Peyer's patch (tissue), 4 donors: ENCODE data around the gene FOXN4. TPM values are rescaled to one million over a fixed set of nuclear protein-coding genes. Genes with fewer than 3 reads are reported as not detected.

ENCODE experiments used
- DNase-seq, 3 donors: peaks; one replicate each; pipeline ENCODE4 v3.0.0-alpha.2; 2017 to 2019
- H3K27ac ChIP-seq, 4 donors: fragments of 200-600 bp; sonication (generic); one replicate each; pipeline ENCODE4 v1.5.1; 2016 to 2019
- H3K27me3 ChIP-seq, 2 donors: fragments of 200-600 bp; sonication (generic); one replicate each; pipeline ENCODE4 v1.5.1; 2019
- H3K36me3 ChIP-seq, 3 donors: fragments of 200-600 bp; sonication (generic); one replicate each; pipeline ENCODE4 v1.5.1; 2016 to 2019
- H3K4me1 ChIP-seq, 4 donors: fragments of 200-600 bp; sonication (generic); one replicate each; pipeline ENCODE4 v1.5.1; 2016 to 2019
- H3K4me3 ChIP-seq, 4 donors: fragments of 200-600 bp; sonication (generic); 1 replicate in 3 of 4; 2 replicates in 1 of 4; pipeline ENCODE4 v1.5.1; 2016 to 2019; ENCODE audit warnings: mild to moderate bottlenecking in 1 of 4
- H3K9me3 ChIP-seq, 4 donors: fragments of 200-600 bp; sonication (generic); one replicate each; pipeline ENCODE4 v1.5.1; 2016 to 2019; ENCODE audit warnings: mild to moderate bottlenecking in 1 of 4
- POLR2A ChIP-seq, 2 donors: fragments of 450-650 bp; IDR thresholded peaks; one replicate each; pipeline ENCODE4 v1.5.1; 2017; ENCODE audit warnings: antibody characterized with exemption in 2 of 2, mild to moderate bottlenecking in 2 of 2, moderate library complexity in 2 of 2
- total RNA-seq, 4 donors: library from RNA; depleted of rRNA; stranded (reverse); fragments of >200 nt; gene quantifications; one replicate each; pipeline ENCODE4 v1.1.0, GENCODE V29; 2016
- TF ChIP-seq, protein P1 (sequence below), 6 experiments: fragments of 450-650 bp in 4 of 6; fragments of 200-600 bp in 2 of 6; sonication (generic) in 1 of 6; IDR thresholded peaks; one replicate each; pipeline ENCODE4 v1.5.1; 2017 to 2019; ENCODE audit warnings: antibody characterized with exemption in 6 of 6, mild to moderate bottlenecking in 3 of 6, moderate library complexity in 1 of 6

The FOXN4 gene
- total RNA-seq, 4 donors from 2014 or later = not detected

DNA sequence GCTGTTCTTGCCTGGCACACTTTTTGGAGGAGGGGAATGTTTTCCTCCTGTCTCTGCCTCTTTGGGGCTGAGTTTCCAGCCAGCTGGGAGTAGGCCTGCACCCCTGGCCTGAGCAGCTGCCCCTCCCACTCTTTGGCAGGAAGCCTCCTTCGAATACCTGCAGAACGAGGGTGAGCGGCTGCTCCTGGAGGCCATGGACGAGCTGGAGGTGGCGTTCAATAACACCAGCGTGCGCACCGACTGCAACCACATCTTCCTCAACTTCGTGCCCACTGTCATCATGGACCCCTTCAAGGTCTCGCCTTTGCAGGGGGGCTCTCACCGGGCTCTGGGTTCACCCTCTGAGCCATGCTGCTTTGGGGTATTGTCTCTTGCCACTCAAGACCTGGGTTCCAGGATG is 69.4 kb downstream of the FOXN4 start:
- DNase-seq = no peak
- TF ChIP-seq, protein P1, sequence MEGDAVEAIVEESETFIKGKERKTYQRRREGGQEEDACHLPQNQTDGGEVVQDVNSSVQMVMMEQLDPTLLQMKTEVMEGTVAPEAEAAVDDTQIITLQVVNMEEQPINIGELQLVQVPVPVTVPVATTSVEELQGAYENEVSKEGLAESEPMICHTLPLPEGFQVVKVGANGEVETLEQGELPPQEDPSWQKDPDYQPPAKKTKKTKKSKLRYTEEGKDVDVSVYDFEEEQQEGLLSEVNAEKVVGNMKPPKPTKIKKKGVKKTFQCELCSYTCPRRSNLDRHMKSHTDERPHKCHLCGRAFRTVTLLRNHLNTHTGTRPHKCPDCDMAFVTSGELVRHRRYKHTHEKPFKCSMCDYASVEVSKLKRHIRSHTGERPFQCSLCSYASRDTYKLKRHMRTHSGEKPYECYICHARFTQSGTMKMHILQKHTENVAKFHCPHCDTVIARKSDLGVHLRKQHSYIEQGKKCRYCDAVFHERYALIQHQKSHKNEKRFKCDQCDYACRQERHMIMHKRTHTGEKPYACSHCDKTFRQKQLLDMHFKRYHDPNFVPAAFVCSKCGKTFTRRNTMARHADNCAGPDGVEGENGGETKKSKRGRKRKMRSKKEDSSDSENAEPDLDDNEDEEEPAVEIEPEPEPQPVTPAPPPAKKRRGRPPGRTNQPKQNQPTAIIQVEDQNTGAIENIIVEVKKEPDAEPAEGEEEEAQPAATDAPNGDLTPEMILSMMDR (IDR thresholded peaks at IDR 0.05) = no peak
- TF ChIP-seq POLR2A (IDR thresholded peaks at IDR 0.05) = no peak
- no peak overlapping the region for H3K4me3 ChIP-seq

DNA sequence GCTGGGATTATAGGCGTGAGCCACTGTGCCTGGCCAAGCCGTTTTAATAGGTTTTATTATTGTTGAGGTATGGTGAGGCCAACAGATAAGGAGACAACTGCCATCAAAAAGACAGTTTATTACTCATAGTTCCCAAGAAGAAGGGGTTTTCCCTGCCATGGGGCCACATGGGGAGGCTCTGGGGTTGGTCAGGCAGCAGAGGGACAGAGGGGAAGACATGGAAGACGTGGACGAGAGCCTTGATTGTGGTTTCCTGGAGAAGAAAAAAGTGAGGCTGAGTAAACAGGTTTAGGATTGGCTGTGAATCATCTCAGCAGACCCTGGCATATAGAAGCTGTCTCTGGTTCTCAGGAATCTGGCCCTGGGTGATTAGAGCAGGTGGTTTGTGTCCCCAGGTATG is 69.9 kb downstream of the FOXN4 start:
- no peak for DNase-seq

More for the DNA sequence above, 69.4 kb downstream of the FOXN4 start:
- H3K4me1 ChIP-seq = no peaks in the 10 kb centered on the region
- peaks cover 0 to 93% (median 0%) of the 10 kb centered on the region in 3 donors for H3K36me3 ChIP-seq
- no peaks in the 10 kb centered on the region for H3K9me3 ChIP-seq
- no peak overlapping the region for H3K27ac ChIP-seq
- no peaks in the 10 kb centered on the region for H3K27me3 ChIP-seq

DNA sequence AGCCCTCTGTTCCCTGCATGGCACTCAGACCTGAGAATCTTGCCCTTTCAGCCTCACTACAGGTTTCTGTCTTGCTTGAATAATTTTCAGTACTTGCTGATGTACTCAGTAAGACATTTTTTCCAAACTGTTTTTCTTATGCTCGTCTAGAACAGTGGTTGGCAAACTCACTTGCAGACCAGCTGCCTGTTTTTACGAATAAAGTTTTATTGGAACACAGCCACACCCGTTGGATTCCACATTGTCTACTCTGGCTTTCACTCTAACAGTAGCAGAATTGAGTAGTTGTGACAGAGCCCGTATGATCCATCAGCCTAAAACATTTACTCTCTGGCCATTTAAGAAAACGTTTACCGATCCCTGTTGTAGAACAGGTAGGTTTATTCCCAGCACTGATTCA is 72.8 kb downstream of the FOXN4 start:
- Histone ChIP-seq H3K27me3 (no peaks in the 10 kb centered on the region), H3K4me1 (no peaks in the 10 kb centered on the region), H3K4me3 (no peak overlapping the region), H3K9me3 (no peaks in the 10 kb centered on the region), H3K27ac (no peak overlapping the region), H3K36me3 (peaks cover 0 to 95% (median 0%) of the 10 kb centered on the region in 3 donors)
- TF ChIP-seq, protein P1 (IDR thresholded peaks at IDR 0.05) = no peak
- TF ChIP-seq POLR2A (IDR thresholded peaks at IDR 0.05) = no peak
- DNase-seq = no peak

More for the DNA sequence above, 69.9 kb downstream of the FOXN4 start:
- Histone ChIP-seq H3K4me1 (no peaks in the 10 kb centered on the region), H3K27me3 (no peaks in the 10 kb centered on the region), H3K36me3 (peaks cover 0 to 93% (median 0%) of the 10 kb centered on the region in 3 donors), H3K4me3 (no peak overlapping the region), H3K9me3 (no peaks in the 10 kb centered on the region), H3K27ac (no peak overlapping the region)
- TF ChIP-seq POLR2A (IDR thresholded peaks at IDR 0.05) = no peak
- TF ChIP-seq, protein P1 (IDR thresholded peaks at IDR 0.05) = no peak

DNA sequence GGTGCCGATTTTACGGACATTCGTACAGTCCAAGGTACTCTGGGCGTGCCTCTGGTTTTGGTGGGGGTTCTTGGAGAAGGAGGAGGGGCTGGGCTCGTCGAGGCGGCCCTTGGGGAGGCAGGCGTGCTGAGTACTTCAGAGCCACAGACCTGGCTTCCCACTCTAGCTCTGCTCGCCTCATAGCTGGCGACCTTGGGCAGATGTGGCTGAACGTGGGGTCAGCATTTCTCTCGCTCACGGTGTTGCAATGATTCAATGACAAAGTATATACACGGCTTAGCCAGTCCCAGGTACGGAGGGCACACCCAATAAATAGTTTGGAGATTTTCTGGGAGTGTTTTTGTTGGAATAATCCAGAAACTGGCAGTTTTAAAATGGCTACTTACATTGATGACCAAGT is 75.1 kb downstream of the FOXN4 start:
- Histone ChIP-seq H3K9me3 (no peaks in the 10 kb centered on the region), H3K4me1 (no peaks in the 10 kb centered on the region), H3K27ac (no peak overlapping the region), H3K4me3 (no peak overlapping the region), H3K36me3 (peaks cover 0 to 95% (median 0%) of the 10 kb centered on the region in 3 donors), H3K27me3 (no peaks in the 10 kb centered on the region)
- DNase-seq = no peak
- TF ChIP-seq, protein P1 (IDR thresholded peaks at IDR 0.05) = no peak

DNA sequence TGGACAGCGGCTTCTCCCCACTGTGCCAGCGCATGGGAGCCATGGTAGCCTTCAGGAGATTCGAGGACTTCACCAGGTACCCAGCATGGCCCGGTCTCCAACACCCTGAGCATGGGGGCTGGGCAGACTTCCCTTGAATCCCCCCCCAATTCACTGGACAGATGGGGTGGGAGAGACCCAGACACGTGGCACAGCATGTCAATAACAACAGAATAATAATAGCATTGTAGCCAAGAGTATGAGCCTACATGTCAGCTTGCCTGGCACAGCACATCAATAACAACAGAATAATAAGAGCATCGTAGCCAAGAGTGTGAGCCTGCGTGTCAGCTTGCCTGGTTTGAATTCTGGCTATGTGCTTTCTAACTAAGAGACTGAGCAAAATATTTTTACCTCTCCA is 76.4 kb downstream of the FOXN4 start:
- no peak for DNase-seq
- no peak overlapping the region for H3K4me3 ChIP-seq
- no peaks in the 10 kb centered on the region for H3K27me3 ChIP-seq
- TF ChIP-seq POLR2A (IDR thresholded peaks at IDR 0.05) = no peak
- TF ChIP-seq, protein P1 (IDR thresholded peaks at IDR 0.05) = no peak
- H3K36me3 ChIP-seq = peaks cover 0 to 99% (median 0%) of the 10 kb centered on the region in 3 donors
- H3K4me1 ChIP-seq = no peaks in the 10 kb centered on the region
- no peak overlapping the region for H3K27ac ChIP-seq
- no peaks in the 10 kb centered on the region for H3K9me3 ChIP-seq

DNA sequence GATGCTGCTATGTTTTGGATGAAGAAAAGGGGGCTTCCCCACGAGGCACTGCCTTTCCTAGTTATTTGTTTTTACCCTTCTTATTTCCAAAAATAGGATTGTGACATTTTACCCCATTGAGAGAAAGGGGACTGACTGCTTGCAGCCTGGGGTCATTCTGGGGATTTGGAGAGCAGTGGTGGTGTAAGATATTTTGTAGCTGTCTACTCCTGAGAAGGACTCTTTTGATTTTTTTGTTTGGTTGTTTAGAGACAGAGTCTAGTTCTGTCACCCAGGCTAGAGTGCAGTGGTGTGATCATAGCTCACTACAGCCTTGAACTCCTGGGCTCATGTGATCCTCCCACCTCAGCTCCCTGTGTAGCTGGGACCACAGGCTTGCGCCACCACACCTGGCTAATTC is 78.9 kb downstream of the FOXN4 start:
- Histone ChIP-seq H3K27me3 (no peaks in the 10 kb centered on the region), H3K27ac (no peak overlapping the region), H3K36me3 (peaks cover 0 to 99% (median 0%) of the 10 kb centered on the region in 3 donors), H3K4me3 (no peak overlapping the region), H3K4me1 (no peaks in the 10 kb centered on the region), H3K9me3 (no peaks in the 10 kb centered on the region)
- no peak for DNase-seq
- TF ChIP-seq POLR2A (IDR thresholded peaks at IDR 0.05) = no peak
- TF ChIP-seq, protein P1 (IDR thresholded peaks at IDR 0.05) = no peak
